IPS-20b (cell line): ENCODE measurements around the gene POMP.
"Not testable (repeated sequence)": the region's sequence is repeated elsewhere in the genome, so short reads cannot be mapped to it uniquely, and the experiment has no call there.

ENCODE experiments used
- H3K27ac ChIP-seq: one replicate; pipeline ENCODE4 v1.5.1; 2013; ENCODE audit warnings: low read length
- H3K27me3 ChIP-seq: 2 replicates; pipeline ENCODE4 v1.6.1; 2013; ENCODE audit warnings: mild to moderate bottlenecking, low read length, inconsistent platforms; ENCODE audit not compliant: insufficient read depth
- H3K36me3 ChIP-seq: 2 replicates; pipeline ENCODE4 v1.6.1; 2013; ENCODE audit warnings: low read depth, mild to moderate bottlenecking, inconsistent platforms, low read length, moderate library complexity; ENCODE audit not compliant: insufficient read depth
- H3K4me1 ChIP-seq: 2 replicates; pipeline ENCODE4 v1.6.1; 2013; ENCODE audit warnings: mild to moderate bottlenecking, control low read depth, inconsistent platforms, low read length, moderate library complexity; ENCODE audit not compliant: insufficient read depth
- H3K4me3 ChIP-seq: 2 replicates; pipeline ENCODE4 v1.5.1; 2013; ENCODE audit warnings: mild to moderate bottlenecking, low read length, inconsistent platforms
- H3K9ac ChIP-seq: 2 replicates; pipeline ENCODE4 v1.6.1; 2013; ENCODE audit warnings: low read depth, mild to moderate bottlenecking, inconsistent platforms, low read length, moderate library complexity
- H3K9me3 ChIP-seq: 2 replicates; pipeline ENCODE4 v1.6.1; 2013; ENCODE audit warnings: mild to moderate bottlenecking, low read depth, low read length, inconsistent platforms; ENCODE audit not compliant: insufficient read depth

POMP gene

GRCh38 chr13:28679628-28680027 is 20.7 kb downstream of the POMP start:
- H3K36me3 ChIP-seq: peaks cover 49% of the 10 kb centered on the region

GRCh38 chr13:28680541-28680940 is 21.6 kb downstream of the POMP start:
- H3K27me3 ChIP-seq: no peaks in the 10 kb centered on the region
- peaks cover 3% of the 10 kb centered on the region; the same call in 1 of the 2 replicates for H3K4me1 ChIP-seq
- no peaks in the 10 kb centered on the region for H3K9me3 ChIP-seq
- no peak overlapping the region for H3K9ac ChIP-seq
- H3K27ac ChIP-seq: no peak overlapping the region
- no peak overlapping the region for H3K4me3 ChIP-seq
- peaks cover 39% of the 10 kb centered on the region for H3K36me3 ChIP-seq

More at GRCh38 chr13:28679628-28680027, 20.7 kb downstream of the POMP start:
- H3K9ac ChIP-seq: no peak overlapping the region
- peaks cover 2% of the 10 kb centered on the region; the same call in 1 of the 2 replicates for H3K4me1 ChIP-seq
- H3K27me3 ChIP-seq: no peaks in the 10 kb centered on the region
- no peak overlapping the region for H3K27ac ChIP-seq
- no peak overlapping the region for H3K4me3 ChIP-seq
- H3K9me3 ChIP-seq: no peaks in the 10 kb centered on the region

GRCh38 chr13:28683169-28683568 is 24.2 kb downstream of the POMP start:
- H3K36me3 ChIP-seq: peaks cover 13% of the 10 kb centered on the region
- not testable (repeated sequence) for H3K9me3 ChIP-seq, H3K4me3 ChIP-seq, H3K27ac ChIP-seq, H3K27me3 ChIP-seq, H3K9ac ChIP-seq, H3K4me1 ChIP-seq

- no peaks in the 10 kb centered on the region for H3K9me3 ChIP-seq
- no peak overlapping the region for H3K4me3 ChIP-seq
- no peaks in the 10 kb centered on the region for H3K27me3 ChIP-seq
- peaks cover 2% of the 10 kb centered on the region; the same call in 1 of the 2 replicates for H3K36me3 ChIP-seq
- H3K9ac ChIP-seq: no peak overlapping the region
- H3K4me1 ChIP-seq: peaks cover 3% of the 10 kb centered on the region; the same call in 1 of the 2 replicates
- H3K27ac ChIP-seq: no peak overlapping the region
Observed at GRCh38 chr13:28684257-28684656, 25.3 kb downstream of the POMP start.

GRCh38 chr13:28685114-28685513 is 26.2 kb downstream of the POMP start:
- H3K27me3 ChIP-seq: no peaks in the 10 kb centered on the region
- no peaks in the 10 kb centered on the region for H3K9me3 ChIP-seq
- no peaks in the 10 kb centered on the region for H3K36me3 ChIP-seq
- H3K4me3 ChIP-seq: no peak overlapping the region
- no peak overlapping the region for H3K27ac ChIP-seq
- H3K4me1 ChIP-seq: peaks cover 3% of the 10 kb centered on the region; the same call in 1 of the 2 replicates
- H3K9ac ChIP-seq: no peak overlapping the region

- Histone ChIP-seq H3K9ac (no peak overlapping the region), H3K4me1 (peaks cover 3% of the 10 kb centered on the region; the same call in 1 of the 2 replicates), H3K36me3 (no peaks in the 10 kb centered on the region), H3K9me3 (no peaks in the 10 kb centered on the region), H3K27me3 (no peaks in the 10 kb centered on the region), H3K27ac (no peak overlapping the region), H3K4me3 (no peak overlapping the region)
Observed at GRCh38 chr13:28685892-28686291, 27.0 kb downstream of the POMP start.

GRCh38 chr13:28693605-28694491 is 34.9 kb downstream of the POMP start:
- not testable (repeated sequence) for H3K9me3 ChIP-seq, H3K36me3 ChIP-seq, H3K27ac ChIP-seq, H3K27me3 ChIP-seq, H3K4me1 ChIP-seq
- Histone ChIP-seq H3K4me3 (peak overlapping the region; percentile 59), H3K9ac (peak overlapping the region; percentile 72)

GRCh38 chr13:28697441-28697840 is 38.5 kb downstream of the POMP start:
- H3K4me3 ChIP-seq: no peak overlapping the region
- no peaks in the 10 kb centered on the region for H3K9me3 ChIP-seq
- no peak overlapping the region for H3K9ac ChIP-seq
- H3K27me3 ChIP-seq: no peaks in the 10 kb centered on the region
- no peak overlapping the region for H3K27ac ChIP-seq
- no peaks in the 10 kb centered on the region for H3K36me3 ChIP-seq
- peaks cover 5% of the 10 kb centered on the region; the same call in 1 of the 2 replicates for H3K4me1 ChIP-seq

GRCh38 chr13:28699246-28699645 is 40.3 kb downstream of the POMP start:
- Histone ChIP-seq H3K4me1 (peaks cover under 1% of the 10 kb centered on the region; the same call in 1 of the 2 replicates), H3K27me3 (no peaks in the 10 kb centered on the region), H3K36me3 (no peaks in the 10 kb centered on the region), H3K27ac (no peak overlapping the region), H3K9ac (no peak overlapping the region), H3K4me3 (no peak overlapping the region), H3K9me3 (no peaks in the 10 kb centered on the region)

GRCh38 chr13:28704282-28704681 is 45.4 kb downstream of the POMP start:
- H3K9ac ChIP-seq: no peak overlapping the region
- H3K27me3 ChIP-seq: no peaks in the 10 kb centered on the region
- H3K9me3 ChIP-seq: no peaks in the 10 kb centered on the region
- H3K27ac ChIP-seq: no peak overlapping the region
- no peaks in the 10 kb centered on the region for H3K4me1 ChIP-seq
- H3K4me3 ChIP-seq: no peak overlapping the region
- H3K36me3 ChIP-seq: no peaks in the 10 kb centered on the region

GRCh38 chr13:28704919-28705318 is 46.0 kb downstream of the POMP start:
- Histone ChIP-seq H3K27ac (no peak overlapping the region), H3K9me3 (no peaks in the 10 kb centered on the region), H3K4me1 (no peaks in the 10 kb centered on the region), H3K36me3 (no peaks in the 10 kb centered on the region), H3K27me3 (no peaks in the 10 kb centered on the region), H3K9ac (no peak overlapping the region), H3K4me3 (no peak overlapping the region)

GRCh38 chr13:28705461-28706083 is 46.6 kb downstream of the POMP start:
- no peaks in the 10 kb centered on the region for H3K36me3 ChIP-seq
- H3K9me3 ChIP-seq: no peaks in the 10 kb centered on the region
- H3K4me1 ChIP-seq: no peaks in the 10 kb centered on the region
- no peaks in the 10 kb centered on the region for H3K27me3 ChIP-seq
- H3K4me3 ChIP-seq: no peak overlapping the region
- no peak overlapping the region for H3K9ac ChIP-seq
- H3K27ac ChIP-seq: no peak overlapping the region
